Measurements from ENCODE around the gene HOOK2.

Gene HOOK2

DNA sequence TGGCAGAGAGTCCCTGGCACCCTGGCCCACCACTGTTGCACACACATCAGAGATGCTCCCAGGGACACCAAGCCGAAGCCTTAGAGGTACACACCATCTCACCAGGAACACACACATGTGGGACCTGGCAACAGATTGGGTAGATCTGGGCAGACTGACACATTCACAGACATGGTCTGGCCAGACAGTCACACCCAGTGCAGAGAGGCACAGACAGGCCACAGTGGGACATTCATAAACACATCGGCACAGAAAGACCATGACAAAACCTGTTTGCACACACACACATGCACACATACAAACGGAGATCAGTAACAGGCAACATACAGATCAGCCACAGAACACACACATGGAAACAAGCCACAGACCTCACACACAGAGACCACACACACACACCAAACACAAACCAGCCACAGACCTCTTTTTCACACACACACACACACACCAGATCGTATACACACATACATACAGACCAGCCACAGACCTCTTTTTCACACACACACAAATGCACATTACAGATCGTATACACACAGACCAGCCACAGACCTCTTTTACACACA is 9.6 kb upstream of the HOOK2 start:
- H3K36me3 ChIP-seq (ENCODE audit: insufficient read depth, low read length): no peaks in the 10 kb centered on the region
- H3K27me3 ChIP-seq (ENCODE audit: control insufficient read depth, insufficient read depth, low read length): no peaks in the 10 kb centered on the region
- H3K4me3 ChIP-seq (ENCODE audit: low read length): no peak overlapping the region
- peak overlapping the region; percentile 61 for H3K9ac ChIP-seq (ENCODE audit: low read depth, low read length)
- H3K4me1 ChIP-seq (ENCODE audit: control insufficient read depth, insufficient read depth, low read length): peaks cover 73% of the 10 kb centered on the region
- no peaks in the 10 kb centered on the region for H3K9me3 ChIP-seq (replicated peaks; ENCODE audit: low read length)
- H3K4me2 ChIP-seq (ENCODE audit: low read length): no peak overlapping the region

DNA sequence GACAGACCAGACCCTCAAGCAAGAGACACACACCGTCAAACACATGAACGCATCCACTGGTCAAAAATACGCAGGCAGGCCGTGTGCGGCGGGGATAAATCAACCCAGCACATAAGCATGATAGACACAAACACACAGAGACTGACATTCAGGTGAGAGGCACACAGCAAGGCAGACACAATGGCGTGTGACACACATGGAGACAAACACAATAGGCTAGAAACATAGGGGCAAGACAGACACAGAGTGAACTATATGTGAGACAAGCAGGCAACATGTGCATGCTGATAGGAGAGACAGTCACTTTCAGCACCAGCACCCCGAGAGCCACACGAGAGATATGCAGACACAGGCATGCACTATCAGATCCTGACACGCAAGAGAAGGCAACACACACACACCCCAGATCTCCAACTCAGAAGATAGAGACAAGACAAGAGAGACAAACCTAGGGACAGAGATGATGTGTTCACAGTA is 9.1 kb upstream of the HOOK2 start:
- Histone ChIP-seq H3K9me3 (replicated peaks; ENCODE audit: low read length) (no peaks in the 10 kb centered on the region), H3K36me3 (ENCODE audit: insufficient read depth, low read length) (no peaks in the 10 kb centered on the region), H3K27me3 (ENCODE audit: control insufficient read depth, insufficient read depth, low read length) (no peaks in the 10 kb centered on the region), H3K4me3 (ENCODE audit: low read length) (no peak overlapping the region), H3K4me1 (ENCODE audit: control insufficient read depth, insufficient read depth, low read length) (peaks cover 78% of the 10 kb centered on the region), H3K4me2 (ENCODE audit: low read length) (no peak overlapping the region), H3K9ac (ENCODE audit: low read depth, low read length) (peak overlapping the region; percentile 0)

DNA sequence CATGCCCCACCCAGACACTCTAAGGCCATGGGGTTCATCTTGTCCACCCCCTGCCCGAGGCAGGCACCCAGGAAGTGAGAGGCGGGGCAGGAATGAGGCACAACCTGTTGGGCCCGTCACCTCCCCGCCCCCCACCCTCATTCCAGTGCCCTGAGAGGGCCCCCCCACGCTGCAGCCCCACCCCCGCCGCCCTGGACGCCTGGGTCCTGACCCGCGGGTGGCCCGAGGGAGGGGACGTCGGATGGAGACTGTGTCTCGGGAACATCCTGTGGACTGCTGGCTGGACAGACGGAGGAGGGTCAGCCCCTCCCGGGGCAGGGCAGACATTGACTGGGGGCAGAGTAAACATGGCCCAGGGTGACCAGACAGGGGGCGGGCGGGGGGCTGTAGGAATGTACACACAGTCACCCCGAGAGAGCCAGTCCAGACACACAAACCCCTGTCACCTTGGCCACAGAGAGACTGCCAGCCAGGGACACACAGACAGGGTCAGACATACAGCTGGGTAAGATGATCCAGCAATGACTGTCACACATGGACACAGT is 8.6 kb upstream of the HOOK2 start:
- Histone ChIP-seq H3K4me1 (ENCODE audit: control insufficient read depth, insufficient read depth, low read length) (peaks cover 78% of the 10 kb centered on the region), H3K4me2 (ENCODE audit: low read length) (peak overlapping the region; percentile 65), H3K36me3 (ENCODE audit: insufficient read depth, low read length) (no peaks in the 10 kb centered on the region), H3K4me3 (ENCODE audit: low read length) (peak overlapping the region; percentile 35), H3K9me3 (replicated peaks; ENCODE audit: low read length) (no peaks in the 10 kb centered on the region), H3K27me3 (ENCODE audit: control insufficient read depth, insufficient read depth, low read length) (no peaks in the 10 kb centered on the region), H3K9ac (ENCODE audit: low read depth, low read length) (peak overlapping the region; percentile 65)

DNA sequence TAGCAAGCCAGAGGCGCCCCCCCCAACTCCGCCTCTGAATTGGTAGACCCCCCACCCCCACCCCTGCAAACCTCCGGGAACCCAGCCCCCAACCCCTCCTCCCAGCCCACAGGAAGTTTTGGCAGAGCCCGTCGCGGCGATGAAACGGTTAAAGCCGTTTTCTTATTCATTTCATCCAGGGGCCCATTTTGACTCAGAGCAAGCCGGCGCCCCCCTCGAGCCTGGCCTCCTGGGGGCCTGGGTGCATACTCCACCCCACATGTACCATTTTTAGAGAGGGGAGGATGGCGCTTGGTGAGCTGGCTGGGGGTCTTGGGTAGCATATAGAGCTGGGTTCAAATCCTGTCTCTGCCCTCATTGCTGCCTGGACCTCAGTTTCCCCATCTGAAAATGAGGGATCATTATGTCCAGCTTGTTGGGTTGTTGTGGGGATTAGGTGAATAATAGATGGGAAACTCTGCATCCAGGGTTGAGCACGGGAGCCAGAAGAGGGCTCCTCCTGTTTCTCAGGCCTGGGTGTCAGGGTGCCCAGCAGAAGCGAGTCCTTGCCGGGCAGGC is 8.0 kb upstream of the HOOK2 start:
- peaks cover 78% of the 10 kb centered on the region for H3K4me1 ChIP-seq (ENCODE audit: control insufficient read depth, insufficient read depth, low read length)
- no peaks in the 10 kb centered on the region for H3K27me3 ChIP-seq (ENCODE audit: control insufficient read depth, insufficient read depth, low read length)
- peak overlapping the region; percentile 91 for H3K4me2 ChIP-seq (ENCODE audit: low read length)
- peak overlapping the region; percentile 69 for H3K4me3 ChIP-seq (ENCODE audit: low read length)
- H3K9ac ChIP-seq (ENCODE audit: low read depth, low read length): peak overlapping the region; percentile 81
- no peaks in the 10 kb centered on the region for H3K36me3 ChIP-seq (ENCODE audit: insufficient read depth, low read length)
- H3K9me3 ChIP-seq (replicated peaks; ENCODE audit: low read length): no peaks in the 10 kb centered on the region

DNA sequence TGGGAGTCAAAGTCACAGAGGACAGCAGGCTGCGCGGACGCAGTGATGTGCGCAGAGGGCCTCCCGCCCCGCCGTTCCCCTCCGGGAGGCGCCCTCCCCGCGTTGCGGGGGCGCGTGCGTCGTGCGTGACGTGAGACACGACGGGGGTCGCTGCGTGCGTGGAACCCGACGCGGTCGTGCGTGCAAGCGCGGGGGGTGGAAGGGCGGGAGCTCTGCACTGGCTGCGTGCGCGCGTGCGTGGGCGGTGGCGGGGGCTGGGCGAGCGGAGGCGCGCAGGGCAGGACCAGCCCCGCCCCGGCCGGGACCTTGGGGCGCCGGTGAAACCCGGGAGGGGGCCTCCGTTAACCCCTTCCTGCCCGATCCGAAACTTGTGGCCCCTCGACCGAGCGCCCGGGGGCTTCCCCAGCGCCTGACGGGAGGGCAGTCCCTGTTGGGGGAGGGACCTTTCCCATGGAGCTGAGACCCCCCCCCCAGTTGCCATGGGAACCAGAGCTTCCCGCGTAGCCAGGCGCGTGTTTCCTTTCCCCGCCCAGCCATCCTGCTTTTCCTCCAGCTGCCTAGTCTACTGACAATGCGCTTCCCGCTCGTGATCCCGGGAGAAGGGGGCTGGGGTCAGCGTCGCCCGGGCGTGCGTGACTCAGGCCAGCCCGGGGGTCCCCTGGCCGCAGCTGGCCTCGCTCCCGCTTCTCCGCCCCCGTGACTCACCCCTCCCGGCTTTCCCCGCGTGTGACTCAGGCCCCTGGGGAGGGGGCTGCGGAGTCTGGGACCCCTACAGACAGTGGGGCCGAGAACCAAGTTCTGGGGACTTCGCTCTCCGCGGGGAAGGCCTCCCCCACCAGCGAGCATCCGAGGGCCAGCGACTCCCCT is 7.3 kb upstream of the HOOK2 start:
- Histone ChIP-seq H3K36me3 (ENCODE audit: insufficient read depth, low read length) (no peaks in the 10 kb centered on the region), H3K4me3 (ENCODE audit: low read length) (peak overlapping the region; percentile 69), H3K4me2 (ENCODE audit: low read length) (peak overlapping the region; percentile 91), H3K9ac (ENCODE audit: low read depth, low read length) (peak overlapping the region; percentile 81), H3K27me3 (ENCODE audit: control insufficient read depth, insufficient read depth, low read length) (no peaks in the 10 kb centered on the region), H3K9me3 (replicated peaks; ENCODE audit: low read length) (no peaks in the 10 kb centered on the region), H3K4me1 (ENCODE audit: control insufficient read depth, insufficient read depth, low read length) (peaks cover 74% of the 10 kb centered on the region)

DNA sequence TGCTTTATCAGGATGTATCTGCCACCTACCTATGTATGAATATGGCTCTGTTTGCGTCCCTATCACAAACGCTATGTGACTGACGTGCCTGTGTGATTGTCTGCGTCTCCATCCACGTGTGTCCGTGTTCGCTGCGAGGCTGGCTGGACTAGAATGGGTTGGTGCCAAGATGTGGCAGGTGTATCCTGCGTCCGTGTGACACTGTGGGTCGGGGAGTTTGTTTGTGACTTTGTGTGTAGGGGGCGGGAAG is 6.7 kb upstream of the HOOK2 start:
- Histone ChIP-seq H3K4me2 (ENCODE audit: low read length) (peak overlapping the region; percentile 91), H3K36me3 (ENCODE audit: insufficient read depth, low read length) (no peaks in the 10 kb centered on the region), H3K4me1 (ENCODE audit: control insufficient read depth, insufficient read depth, low read length) (peaks cover 71% of the 10 kb centered on the region), H3K27me3 (ENCODE audit: control insufficient read depth, insufficient read depth, low read length) (no peaks in the 10 kb centered on the region), H3K4me3 (ENCODE audit: low read length) (peak overlapping the region; percentile 69), H3K9me3 (replicated peaks; ENCODE audit: low read length) (no peaks in the 10 kb centered on the region), H3K9ac (ENCODE audit: low read depth, low read length) (peak overlapping the region; percentile 81)

DNA sequence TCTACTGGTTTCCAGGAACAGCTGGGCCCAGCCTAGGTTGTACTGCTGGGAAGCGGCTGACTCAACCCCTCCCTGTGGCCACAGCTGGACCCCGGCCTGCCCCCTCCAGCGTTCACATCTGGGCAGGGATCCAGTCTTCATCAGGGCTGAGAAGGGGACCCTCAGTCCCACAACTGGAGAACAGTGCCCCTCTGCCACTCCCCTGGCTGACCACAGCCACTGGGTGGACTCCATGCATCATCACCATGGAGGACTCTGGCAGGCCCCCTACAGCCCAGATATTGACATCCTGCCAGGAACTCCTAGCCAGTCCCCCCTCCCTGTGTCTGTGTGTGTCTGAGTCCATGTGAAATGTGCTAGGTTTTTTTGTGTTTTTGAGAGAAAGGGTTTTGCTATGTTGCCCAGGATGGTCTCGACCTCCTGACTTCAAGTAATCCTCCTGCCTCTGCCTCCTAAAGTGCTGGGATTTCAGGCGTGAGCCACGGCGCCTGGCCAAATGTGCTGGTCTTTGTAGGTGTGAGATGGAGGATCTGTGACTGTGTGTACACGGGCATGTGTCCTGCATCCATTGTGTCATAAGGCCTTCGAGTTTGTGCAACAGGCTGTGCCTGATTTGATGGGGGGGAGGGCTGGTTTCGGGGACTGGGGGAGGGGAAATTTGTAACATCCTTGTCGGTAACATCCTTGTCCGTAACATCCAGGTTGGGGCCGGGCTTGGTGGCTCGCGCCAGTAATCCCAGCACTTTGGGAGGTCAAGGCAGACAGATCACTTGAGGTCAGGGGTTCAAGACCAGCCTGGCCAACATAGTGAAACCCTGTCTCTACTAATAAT is 4.0 kb upstream of the HOOK2 start:
- Histone ChIP-seq H3K9me3 (replicated peaks; ENCODE audit: low read length) (no peaks in the 10 kb centered on the region), H3K4me2 (ENCODE audit: low read length) (peak overlapping the region; percentile 91), H3K9ac (ENCODE audit: low read depth, low read length) (peak overlapping the region; percentile 86), H3K4me1 (ENCODE audit: control insufficient read depth, insufficient read depth, low read length) (peaks cover 49% of the 10 kb centered on the region), H3K36me3 (ENCODE audit: insufficient read depth, low read length) (no peaks in the 10 kb centered on the region), H3K27me3 (ENCODE audit: control insufficient read depth, insufficient read depth, low read length) (no peaks in the 10 kb centered on the region), H3K4me3 (ENCODE audit: low read length) (peak overlapping the region; percentile 84)

DNA sequence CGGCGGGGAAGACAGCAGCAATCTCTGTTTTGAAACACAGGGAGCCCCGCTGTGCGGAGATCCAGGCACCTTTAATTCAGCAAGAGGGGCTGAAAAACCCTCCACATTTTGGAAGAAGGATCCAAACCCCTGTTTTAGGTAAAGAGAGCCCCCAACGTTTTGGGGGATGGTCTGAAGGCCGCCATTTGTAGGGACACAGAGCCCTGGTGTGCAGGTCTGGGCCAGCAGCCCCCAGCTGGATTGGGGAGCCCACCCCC is 3.5 kb upstream of the HOOK2 start:
- Histone ChIP-seq H3K9ac (ENCODE audit: low read depth, low read length) (peak overlapping the region; percentile 86), H3K4me2 (ENCODE audit: low read length) (peak overlapping the region; percentile 91), H3K9me3 (replicated peaks; ENCODE audit: low read length) (no peaks in the 10 kb centered on the region), H3K36me3 (ENCODE audit: insufficient read depth, low read length) (no peaks in the 10 kb centered on the region), H3K4me1 (ENCODE audit: control insufficient read depth, insufficient read depth, low read length) (peaks cover 46% of the 10 kb centered on the region), H3K4me3 (ENCODE audit: low read length) (peak overlapping the region; percentile 84), H3K27me3 (ENCODE audit: control insufficient read depth, insufficient read depth, low read length) (no peaks in the 10 kb centered on the region)

DNA sequence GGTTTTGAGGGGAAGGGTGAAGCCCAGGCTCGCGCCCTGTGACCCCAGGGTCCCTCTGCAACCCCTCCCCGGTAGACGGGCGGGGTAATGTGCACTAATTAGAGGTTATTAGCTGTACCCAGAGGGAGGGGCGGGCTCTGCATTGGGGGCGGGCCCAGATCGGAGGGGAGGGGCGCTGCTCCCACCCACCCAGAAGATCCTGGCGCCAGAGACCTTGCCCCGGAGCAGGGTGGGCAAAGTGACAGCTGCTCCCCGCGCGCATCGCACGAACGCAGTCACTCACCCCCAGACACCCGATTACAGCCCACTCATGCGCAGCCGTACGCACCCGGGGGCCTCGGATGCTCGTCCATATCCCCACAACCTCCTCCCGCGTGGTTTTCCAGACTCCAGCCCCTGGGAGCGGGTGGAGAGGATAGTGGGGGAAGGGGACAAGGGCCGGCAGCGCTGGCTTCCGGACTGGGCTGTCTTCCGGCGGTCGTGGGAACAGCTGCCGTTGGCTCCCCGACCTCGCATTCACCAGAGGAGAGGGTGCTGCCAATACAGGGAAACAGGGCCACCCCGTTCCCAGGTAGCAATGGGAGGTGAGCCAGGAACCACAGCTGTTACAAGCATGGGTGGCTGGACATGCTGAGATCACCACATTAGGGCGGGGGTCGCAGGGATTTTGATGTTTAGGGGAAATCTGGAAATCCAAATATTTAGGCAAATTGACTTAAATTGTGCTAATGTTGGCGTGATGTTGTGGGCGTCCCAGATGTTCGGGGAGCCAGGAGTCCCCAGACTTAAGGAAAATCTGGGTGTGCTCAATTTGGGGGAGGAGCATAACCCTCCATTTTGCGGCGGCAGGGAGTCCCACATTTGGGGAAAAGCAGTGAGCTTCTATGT is 2.9 kb upstream of the HOOK2 start:
- Histone ChIP-seq H3K36me3 (ENCODE audit: insufficient read depth, low read length) (no peaks in the 10 kb centered on the region), H3K4me1 (ENCODE audit: control insufficient read depth, insufficient read depth, low read length) (peaks cover 46% of the 10 kb centered on the region), H3K27me3 (ENCODE audit: control insufficient read depth, insufficient read depth, low read length) (no peaks in the 10 kb centered on the region), H3K4me3 (ENCODE audit: low read length) (peak overlapping the region; percentile 84), H3K9ac (ENCODE audit: low read depth, low read length) (peak overlapping the region; percentile 86), H3K4me2 (ENCODE audit: low read length) (peak overlapping the region; percentile 91), H3K9me3 (replicated peaks; ENCODE audit: low read length) (no peaks in the 10 kb centered on the region)

DNA sequence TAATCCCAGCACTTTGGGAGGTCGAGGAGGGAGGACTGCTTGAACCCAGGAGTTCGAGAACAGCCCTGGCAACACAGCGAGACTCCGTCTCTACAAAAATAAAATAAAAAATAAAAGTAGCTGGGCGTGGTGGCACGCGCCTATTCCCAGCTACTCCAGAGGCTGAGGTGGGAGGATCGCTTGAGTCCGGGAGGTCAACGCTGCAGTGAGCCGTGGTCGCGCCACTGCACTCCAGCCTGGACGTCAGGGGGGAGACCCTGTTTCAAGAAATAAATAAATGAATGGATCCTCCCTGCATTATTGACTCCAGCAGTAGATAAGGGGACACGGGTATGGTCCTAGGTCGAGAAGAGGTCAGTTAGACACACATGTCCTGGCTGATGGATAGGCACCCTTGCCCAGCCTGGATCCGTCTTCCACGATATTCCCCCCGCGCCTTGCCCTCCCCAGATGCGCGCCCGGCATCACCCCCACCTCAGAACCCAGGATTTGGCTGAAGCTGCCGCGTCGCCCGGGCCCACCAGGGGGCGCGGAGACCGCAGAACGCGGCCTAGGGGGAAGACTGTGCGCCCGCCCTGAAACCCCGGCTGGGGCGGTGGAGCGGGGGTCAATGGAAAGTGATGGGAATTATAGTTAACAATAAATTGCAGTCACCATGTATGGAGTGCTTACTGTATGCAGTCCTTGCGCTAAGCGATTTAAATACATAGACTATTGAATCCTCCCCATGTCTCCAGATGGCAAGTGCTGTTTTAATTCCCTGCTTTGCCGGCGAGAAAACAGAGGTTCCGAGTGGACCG is 2.1 kb upstream of the HOOK2 start:
- H3K4me2 ChIP-seq (ENCODE audit: low read length): peak overlapping the region; percentile 91
- no peaks in the 10 kb centered on the region for H3K36me3 ChIP-seq (ENCODE audit: insufficient read depth, low read length)
- H3K9me3 ChIP-seq (replicated peaks; ENCODE audit: low read length): no peaks in the 10 kb centered on the region
- H3K4me1 ChIP-seq (ENCODE audit: control insufficient read depth, insufficient read depth, low read length): peaks cover 38% of the 10 kb centered on the region
- peak overlapping the region; percentile 84 for H3K4me3 ChIP-seq (ENCODE audit: low read length)
- peak overlapping the region; percentile 86 for H3K9ac ChIP-seq (ENCODE audit: low read depth, low read length)
- H3K27me3 ChIP-seq (ENCODE audit: control insufficient read depth, insufficient read depth, low read length): no peaks in the 10 kb centered on the region

All from skeletal muscle satellite cell (primary cell).